Fibroblast of lung (primary cell): ENCODE measurements around the gene SPACA5.
"Not testable (repeated sequence)": the region's sequence is repeated elsewhere in the genome, so short reads cannot be mapped to it uniquely, and the experiment has no call there.

Source experiments
- EZH2 ChIP-seq: IDR thresholded peaks from 2 replicates; pipeline ENCODE4 v1.5.1; 2012; ENCODE audit warnings: low read length, control low read depth, mild to moderate bottlenecking; ENCODE audit errors: missing control alignments
- TF ChIP-seq, protein P1 (sequence below), 2 donors: IDR thresholded peaks in 1 of 2; conservative IDR thresholded peaks in 1 of 2; 1 replicate in 1 of 2; 2 replicates in 1 of 2; pipeline ENCODE4 v1.5.1; 2011 to 2012; ENCODE audit warnings: low read length in 2 of 2, control low read depth in 1 of 2, inconsistent platforms in 1 of 2, low read depth in 1 of 2, mild to moderate bottlenecking in 1 of 2

DNA sequence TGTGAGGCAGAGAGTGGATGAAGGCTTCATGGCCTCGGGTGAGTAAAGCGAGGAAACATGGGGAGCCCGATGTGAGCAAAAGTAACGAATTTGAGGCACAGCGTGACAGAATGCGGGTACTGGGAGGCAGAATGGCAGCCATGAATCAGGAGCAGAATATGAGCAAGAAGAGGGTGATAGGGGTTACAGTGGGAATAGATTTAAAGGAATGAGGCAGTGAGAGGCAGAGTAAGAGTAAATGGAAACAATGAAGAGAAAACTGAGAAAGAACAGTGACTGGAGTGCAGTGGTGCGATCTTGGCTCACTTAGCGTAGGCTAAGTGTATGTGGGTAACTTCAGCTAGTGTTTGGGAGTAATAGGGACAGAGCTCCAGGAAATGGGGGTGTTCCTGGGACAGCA, at the start of gene SPACA5:
- TF ChIP-seq, protein P1, sequence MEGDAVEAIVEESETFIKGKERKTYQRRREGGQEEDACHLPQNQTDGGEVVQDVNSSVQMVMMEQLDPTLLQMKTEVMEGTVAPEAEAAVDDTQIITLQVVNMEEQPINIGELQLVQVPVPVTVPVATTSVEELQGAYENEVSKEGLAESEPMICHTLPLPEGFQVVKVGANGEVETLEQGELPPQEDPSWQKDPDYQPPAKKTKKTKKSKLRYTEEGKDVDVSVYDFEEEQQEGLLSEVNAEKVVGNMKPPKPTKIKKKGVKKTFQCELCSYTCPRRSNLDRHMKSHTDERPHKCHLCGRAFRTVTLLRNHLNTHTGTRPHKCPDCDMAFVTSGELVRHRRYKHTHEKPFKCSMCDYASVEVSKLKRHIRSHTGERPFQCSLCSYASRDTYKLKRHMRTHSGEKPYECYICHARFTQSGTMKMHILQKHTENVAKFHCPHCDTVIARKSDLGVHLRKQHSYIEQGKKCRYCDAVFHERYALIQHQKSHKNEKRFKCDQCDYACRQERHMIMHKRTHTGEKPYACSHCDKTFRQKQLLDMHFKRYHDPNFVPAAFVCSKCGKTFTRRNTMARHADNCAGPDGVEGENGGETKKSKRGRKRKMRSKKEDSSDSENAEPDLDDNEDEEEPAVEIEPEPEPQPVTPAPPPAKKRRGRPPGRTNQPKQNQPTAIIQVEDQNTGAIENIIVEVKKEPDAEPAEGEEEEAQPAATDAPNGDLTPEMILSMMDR (conservative IDR thresholded peaks at IDR 0.05 in 1 of 2, IDR thresholded peaks at IDR 0.05 in 1 of 2; ENCODE audit: low read depth in 1 of 2, low read length in 2 of 2): not testable (repeated sequence)
- not testable (repeated sequence) for TF ChIP-seq EZH2
